ENCODE data around the gene CDIPT.
"Not testable (repeated sequence)": the region's sequence is repeated elsewhere in the genome, so short reads cannot be mapped to it uniquely, and the experiment has no call there.

The CDIPT gene

GRCh38 chr16:29841631-29842030 lies 21.4 kb downstream of the CDIPT start:
- TF ChIP-seq CTCF (conservative IDR thresholded peaks at IDR 0.05; ENCODE audit: low read depth, low read length) = no peak
- DNase-seq (ENCODE audit: low read depth) = no peak
- no peak overlapping the region for H3K4me3 ChIP-seq (ENCODE audit: low read depth, low read length)

- no peak for TF ChIP-seq CTCF (conservative IDR thresholded peaks at IDR 0.05; ENCODE audit: low read depth, low read length)
- no peak for DNase-seq (ENCODE audit: low read depth)
- no peak overlapping the region for H3K4me3 ChIP-seq (ENCODE audit: low read depth, low read length)
These were observed 22.8 kb downstream of the CDIPT start for GRCh38 chr16:29840240-29840639.

- no peak for TF ChIP-seq CTCF (conservative IDR thresholded peaks at IDR 0.05; ENCODE audit: low read depth, low read length)
- no peak overlapping the region for H3K4me3 ChIP-seq (ENCODE audit: low read depth, low read length)
- no peak for DNase-seq (ENCODE audit: low read depth)
These were observed 23.2 kb downstream of the CDIPT start for GRCh38 chr16:29839822-29840221.

- H3K4me3 ChIP-seq (ENCODE audit: low read depth, low read length) = no peak overlapping the region
- TF ChIP-seq CTCF (conservative IDR thresholded peaks at IDR 0.05; ENCODE audit: low read depth, low read length) = no peak
- DNase-seq (ENCODE audit: low read depth) = no peak
These were observed 25.2 kb downstream of the CDIPT start for GRCh38 chr16:29837841-29838240.

GRCh38 chr16:29836623-29837022 lies 26.4 kb downstream of the CDIPT start:
- H3K4me3 ChIP-seq (ENCODE audit: low read depth, low read length) = no peak overlapping the region
- TF ChIP-seq CTCF (conservative IDR thresholded peaks at IDR 0.05; ENCODE audit: low read depth, low read length) = no peak

GRCh38 chr16:29835926-29836325 lies 27.1 kb downstream of the CDIPT start:
- H3K4me3 ChIP-seq (ENCODE audit: low read depth, low read length) = no peak overlapping the region
- DNase-seq (ENCODE audit: low read depth) = no peak
- no peak for TF ChIP-seq CTCF (conservative IDR thresholded peaks at IDR 0.05; ENCODE audit: low read depth, low read length)

More at GRCh38 chr16:29836623-29837022, 26.4 kb downstream of the CDIPT start:
- no peak for DNase-seq (ENCODE audit: low read depth)

- no peak overlapping the region for H3K4me3 ChIP-seq (ENCODE audit: low read depth, low read length)
- DNase-seq (ENCODE audit: low read depth) = no peak
- TF ChIP-seq CTCF (conservative IDR thresholded peaks at IDR 0.05; ENCODE audit: low read depth, low read length) = no peak
These were observed 28.9 kb downstream of the CDIPT start for GRCh38 chr16:29834079-29834478.

- not testable (repeated sequence) for DNase-seq (ENCODE audit: low read depth); H3K4me3 ChIP-seq (ENCODE audit: low read depth, low read length)
These were observed 29.8 kb downstream of the CDIPT start for GRCh38 chr16:29833219-29833618.

Measured in choroid plexus epithelial cell (primary cell).